SHP77 (cell line): ENCODE results near the gene CENPP.

Experiments
- DNase-seq, 2 experiments: peaks; one replicate each; lab custom pipeline; 2025; lab: John Stamatoyannopoulos, UW

The CENPP gene

GRCh38 chr9:92508018-92508820 is 182.5 kb downstream of the CENPP start:
- DNase-seq, result no peak

DNA sequence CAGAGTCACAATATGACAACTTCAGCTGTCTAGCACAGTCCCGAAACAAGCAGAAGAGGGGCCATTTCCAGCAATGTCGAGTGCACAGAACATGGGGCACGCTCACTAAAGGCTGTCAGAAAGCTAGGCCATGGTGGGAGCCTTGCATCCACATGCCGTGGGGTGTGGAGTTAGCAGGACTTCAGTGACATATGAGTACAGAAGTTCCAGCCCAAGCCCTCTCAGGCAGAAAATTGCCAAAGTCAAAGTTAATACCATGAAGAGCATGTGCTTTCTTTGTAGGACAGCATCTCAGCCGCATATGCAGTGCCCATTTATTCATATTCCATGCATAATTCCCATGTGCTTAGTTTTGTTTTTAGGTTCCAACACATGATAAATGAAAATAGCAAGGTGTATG is 183.3 kb downstream of the CENPP start:
- no peak for DNase-seq

GRCh38 chr9:92510747-92511146 is 185.0 kb downstream of the CENPP start:
- DNase-seq, result no peak

- DNase-seq, result no peak
These were observed 186.9 kb downstream of the CENPP start for GRCh38 chr9:92512622-92513021.

DNA sequence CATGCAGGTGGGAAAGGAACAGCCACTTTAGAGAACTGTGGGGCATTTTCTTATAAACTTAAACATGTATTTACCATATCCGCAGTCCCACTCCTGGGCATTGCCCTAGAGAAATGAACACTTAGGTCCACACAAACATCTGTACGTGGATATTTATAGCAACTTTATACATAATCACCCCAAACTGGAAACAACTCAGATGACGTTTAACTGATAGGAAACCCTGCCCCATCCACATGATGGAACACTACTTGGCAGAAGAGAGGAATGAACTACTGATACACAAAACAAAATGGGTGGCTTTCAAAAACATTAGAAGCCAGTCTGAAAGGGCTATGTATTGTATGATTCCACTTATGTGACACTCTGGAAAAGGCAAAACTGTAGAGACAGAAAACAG is 187.6 kb downstream of the CENPP start:
- no peak for DNase-seq

GRCh38 chr9:92514635-92515034 is 188.9 kb downstream of the CENPP start:
- no peak for DNase-seq

- DNase-seq, result no peak
These were observed 190.8 kb downstream of the CENPP start for GRCh38 chr9:92516521-92516920.

- no peak for DNase-seq
These were observed 191.3 kb downstream of the CENPP start for GRCh38 chr9:92517046-92517445.

DNA sequence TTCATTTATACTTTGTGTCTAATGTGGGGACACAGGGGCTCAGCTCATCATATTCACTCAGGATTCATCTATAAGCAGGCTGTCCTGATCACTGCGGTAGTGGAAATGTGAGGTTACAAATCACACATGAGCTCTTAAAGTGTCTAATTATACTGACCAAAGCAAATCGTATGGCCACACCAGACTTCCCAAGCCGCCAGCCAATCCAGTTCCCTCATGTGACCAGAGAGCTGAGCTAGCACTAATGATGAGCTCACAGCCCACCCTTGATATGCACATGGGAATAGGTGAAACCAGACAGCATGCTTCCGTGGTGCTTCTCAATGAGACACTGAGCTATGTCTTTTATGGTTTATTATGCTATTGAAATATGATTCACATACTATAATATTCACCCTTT is 192.4 kb downstream of the CENPP start:
- DNase-seq, result no peak

DNA sequence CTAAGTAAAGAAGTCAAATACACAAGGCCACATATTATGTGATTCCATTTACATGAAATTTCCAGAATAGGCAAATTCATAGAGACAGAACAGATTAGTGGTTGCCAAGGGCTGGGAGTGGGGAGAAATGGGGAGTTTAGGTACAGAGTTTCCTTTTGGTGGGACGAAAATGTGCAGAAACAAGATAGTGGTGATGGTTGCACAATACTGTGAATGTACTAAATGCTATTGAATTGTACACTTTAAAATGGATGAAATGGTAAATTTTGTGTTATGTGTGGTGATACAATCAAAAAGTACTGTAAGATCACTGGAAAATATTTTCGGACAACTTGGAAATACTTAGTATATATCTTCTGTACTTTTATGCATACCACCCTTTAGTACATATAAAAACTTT is 195.1 kb downstream of the CENPP start:
- DNase-seq, result no peak

DNA sequence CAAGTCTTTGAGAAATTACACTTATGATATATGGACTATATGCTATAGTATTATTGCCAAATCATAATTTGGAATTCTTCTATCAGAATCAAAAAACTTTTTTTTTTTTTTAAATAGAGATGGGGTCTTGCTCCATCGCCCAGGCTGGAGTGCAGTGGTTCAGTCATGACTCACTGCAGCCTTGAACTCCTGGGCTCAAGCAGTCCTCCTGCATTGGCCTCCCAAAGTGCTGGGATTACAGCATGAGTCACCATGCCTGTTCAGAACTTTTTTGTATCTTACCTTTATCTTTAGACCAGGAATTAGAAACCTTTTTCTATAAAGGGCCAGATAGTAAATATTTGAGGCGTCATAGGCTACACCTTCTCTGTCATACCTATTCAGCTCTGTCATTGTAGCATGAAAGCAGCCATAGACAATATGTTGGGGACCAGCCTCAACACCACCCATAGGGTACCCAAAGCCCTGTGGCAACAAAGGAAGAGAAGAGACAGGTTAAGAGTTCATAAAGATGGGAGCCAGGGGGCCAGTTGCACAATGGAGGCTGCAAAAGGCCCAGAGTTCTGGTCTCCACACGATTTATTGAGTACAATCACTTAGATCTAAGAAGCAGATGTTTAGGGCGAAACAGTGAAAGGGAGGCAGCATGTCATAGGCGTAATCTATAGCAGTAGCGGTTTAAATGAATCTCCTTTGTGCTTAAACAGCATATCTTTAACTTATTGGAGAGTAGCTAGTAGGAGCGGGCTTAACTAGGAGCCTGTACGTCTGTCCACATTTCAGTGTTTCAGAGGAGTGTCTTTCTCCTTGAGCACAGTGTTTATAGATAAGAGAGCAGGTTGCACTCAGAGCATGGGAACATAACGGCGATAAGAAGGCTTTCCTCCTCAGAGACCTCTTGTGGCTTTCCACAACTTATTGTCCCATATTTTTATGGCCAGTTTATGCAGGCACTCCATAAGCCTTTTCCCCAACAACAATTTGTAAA is 197.5 kb downstream of the CENPP start:
- DNase-seq, result no peak

- no peak for DNase-seq
These were observed 199.1 kb downstream of the CENPP start for GRCh38 chr9:92524881-92525280.

DNA sequence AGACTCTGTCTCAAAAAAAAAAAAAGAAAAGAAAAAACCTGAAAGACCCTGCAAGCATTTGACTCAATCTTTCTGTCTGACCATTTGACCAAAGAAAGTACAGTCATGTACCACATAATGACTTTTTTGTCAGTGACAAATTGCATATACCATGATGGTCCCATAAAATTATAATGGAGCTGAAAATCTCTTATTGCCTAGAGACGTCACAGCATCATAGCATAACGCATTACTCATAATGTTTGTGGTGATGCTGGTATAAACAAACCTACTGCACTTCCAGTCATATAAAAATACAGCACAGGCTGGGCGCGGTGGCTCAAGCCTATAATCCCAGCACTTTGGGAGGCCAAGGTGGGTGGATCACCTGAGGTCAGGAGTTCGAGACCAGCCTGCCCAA is 199.6 kb downstream of the CENPP start:
- no peak for DNase-seq

GRCh38 chr9:92527291-92527828 is 201.6 kb downstream of the CENPP start:
- no peak for DNase-seq

GRCh38 chr9:92527832-92528521 is 202.2 kb downstream of the CENPP start:
- no peak for DNase-seq

DNA sequence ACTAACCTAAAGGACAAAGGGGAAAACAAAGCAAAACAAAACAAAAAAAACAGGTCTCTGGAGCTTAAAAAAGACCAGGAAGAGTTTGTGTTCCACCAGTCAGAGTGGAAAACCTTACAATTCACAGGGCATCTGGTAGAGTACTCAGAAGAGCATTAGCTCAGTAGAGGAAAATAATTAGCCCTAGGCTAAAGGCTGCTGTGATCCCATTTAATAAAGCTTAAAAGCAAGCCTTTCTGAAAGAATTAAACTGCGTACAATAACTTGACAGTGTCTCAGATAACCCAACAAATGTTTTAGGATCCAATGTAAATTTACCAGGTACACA is 202.7 kb downstream of the CENPP start:
- DNase-seq, result no peak

DNA sequence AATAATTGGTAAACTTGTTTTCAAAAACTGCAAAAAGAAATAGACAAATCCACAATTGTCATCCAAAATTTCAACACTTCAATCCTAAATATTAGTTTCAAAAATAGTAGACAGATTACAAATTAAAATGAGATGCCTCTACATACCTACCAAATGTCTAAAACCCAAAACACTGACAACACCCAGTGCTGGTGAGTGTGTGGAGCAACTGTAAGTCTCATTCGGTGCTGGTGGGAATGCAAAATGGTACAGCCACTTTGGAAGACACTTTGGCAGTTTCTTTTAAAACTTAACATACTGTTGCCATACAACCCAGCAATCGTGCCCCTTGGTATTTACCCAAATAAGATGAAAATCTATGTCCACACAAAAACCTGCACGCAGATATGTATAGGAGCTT is 203.4 kb downstream of the CENPP start:
- DNase-seq, result no peak

DNA sequence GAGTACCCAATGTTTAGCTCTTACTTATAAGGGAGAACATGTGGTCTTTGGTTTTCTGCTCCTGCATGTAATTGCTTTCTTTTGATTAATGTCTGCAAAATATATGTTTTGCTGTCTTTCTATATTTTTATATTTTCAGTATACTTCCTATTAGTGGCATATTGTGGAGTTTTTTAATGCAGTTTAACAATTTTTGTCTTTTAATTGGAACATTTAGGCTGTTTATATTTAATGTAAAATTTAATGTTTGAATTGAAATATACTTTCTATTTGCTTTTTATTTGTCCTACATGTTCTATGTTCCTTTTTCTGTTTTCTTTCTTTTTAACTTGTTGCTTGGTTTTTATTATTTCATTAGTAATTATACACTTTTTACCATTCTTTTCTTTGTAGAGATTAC is 205.1 kb downstream of the CENPP start:
- no peak for DNase-seq

- no peak for DNase-seq
These were observed 208.5 kb downstream of the CENPP start for GRCh38 chr9:92534204-92534603.

- DNase-seq, result no peak
These were observed 208.9 kb downstream of the CENPP start for GRCh38 chr9:92534674-92535073.

DNA sequence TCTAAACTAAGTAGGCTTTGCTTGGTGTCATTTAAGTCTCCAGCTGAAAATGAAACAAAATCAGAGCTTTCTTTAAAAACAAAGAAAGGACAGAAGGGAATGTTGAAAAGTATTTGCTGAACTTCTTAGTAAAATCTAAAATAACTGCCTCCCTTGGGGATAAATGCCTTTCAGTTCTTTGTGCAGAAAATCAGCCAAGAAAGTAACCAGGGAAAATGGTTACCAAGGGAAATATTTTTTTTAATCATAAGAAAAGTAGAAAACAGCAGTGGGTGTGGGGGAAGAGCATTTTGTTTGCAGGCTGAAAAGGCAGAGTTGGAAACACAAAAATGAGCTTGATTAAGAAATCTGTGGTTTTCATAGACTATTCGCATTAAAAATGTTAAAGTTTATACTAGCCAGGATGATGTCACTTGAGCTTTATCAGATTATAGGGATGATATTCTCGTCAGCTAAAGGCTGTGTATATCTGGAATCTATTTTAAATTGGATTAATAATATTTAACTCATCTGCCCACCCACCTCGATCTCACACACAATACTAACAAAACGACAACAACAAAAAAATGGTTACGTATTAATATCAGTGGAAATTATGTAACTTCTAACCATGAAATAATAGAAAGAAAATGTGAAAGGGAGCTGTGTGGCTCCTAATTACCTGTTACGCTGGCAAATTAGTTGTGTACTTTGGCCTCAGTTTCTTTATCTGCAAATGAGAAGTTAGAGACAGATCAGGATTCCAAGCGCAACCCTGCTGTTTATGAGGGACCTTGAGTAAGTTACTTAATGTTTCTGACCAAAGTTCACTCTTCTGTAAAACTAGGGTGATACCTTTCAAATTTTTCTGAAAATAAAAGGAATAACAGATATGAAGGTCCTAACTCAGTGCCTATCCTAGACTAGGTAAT is 210.4 kb downstream of the CENPP start, which contains the start of gene ECM2:
Gene ECM2, minus strand, starts transcription at position 51 of the 911 bp plus-strand sequence. CDS start 13,124 bp downstream, outside the sequence.
- no peak for DNase-seq
